Breast epithelium (tissue), 4 donors: ENCODE data around the gene FAM53A. TPM values are rescaled to one million over a fixed set of nuclear protein-coding genes. Genes with fewer than 3 reads are reported as not detected.

ENCODE experiments used
- DNase-seq, 2 donors: peaks; one replicate each; pipeline ENCODE4 v3.0.0-alpha.2; 2019; ENCODE audit warnings: low spot score in 2 of 2
- H3K27ac ChIP-seq, 2 donors: fragments of 200-600 bp; sonication (generic) in 1 of 2; one replicate each; pipeline ENCODE4 v1.5.1; 2016 to 2019; ENCODE audit warnings: mild to moderate bottlenecking in 1 of 2
- H3K27me3 ChIP-seq, 2 donors: fragments of 200-600 bp; sonication (generic) in 1 of 2; one replicate each; pipeline versions ENCODE4 v1.5.1 to v1.6.0; 2017 to 2019; ENCODE audit warnings: control low read depth in 1 of 2, mild to moderate bottlenecking in 1 of 2
- H3K36me3 ChIP-seq: fragments of 200-600 bp; one replicate; pipeline ENCODE4 v1.5.1; 2019
- H3K4me1 ChIP-seq, 2 donors: fragments of 200-600 bp; sonication (generic); one replicate each; pipeline ENCODE4 v1.5.1; 2016 to 2019; ENCODE audit warnings: control low read depth in 1 of 2
- H3K4me3 ChIP-seq, 3 donors: fragments of 200-600 bp; sonication (generic); 1 replicate in 2 of 3; 2 replicates in 1 of 3; pipeline ENCODE4 v1.5.1; 2016 to 2019; ENCODE audit warnings: mild to moderate bottlenecking in 3 of 3, moderate library complexity in 2 of 3
- H3K9me3 ChIP-seq, 2 donors: fragments of 200-600 bp; sonication (generic) in 1 of 2; one replicate each; pipeline ENCODE4 v1.5.1; 2016 to 2019; ENCODE audit warnings: control low read depth in 1 of 2
- POLR2A ChIP-seq: fragments of 450-650 bp; IDR thresholded peaks from one replicate; pipeline ENCODE4 v1.6.1; 2016; ENCODE audit warnings: antibody characterized with exemption, mild to moderate bottlenecking, moderate library complexity
- POLR2AphosphoS5 ChIP-seq, 3 donors: sonication (generic); formaldehyde crosslinking; IDR thresholded peaks; one replicate each; pipeline ENCODE4 v1.6.1; 2017; ENCODE audit warnings: antibody characterized with exemption in 3 of 3
- intact Hi-C: fragments of 100-400 bp; cut with DNase I; formaldehyde crosslinking; loops from one replicate; pipeline ENCODE4 v1.15.1; 2023; ENCODE audit warnings: low total_unique reads
- total RNA-seq, 3 donors: library from RNA; depleted of rRNA; stranded (reverse); fragments of >200 nt; gene quantifications; one replicate each; pipeline ENCODE4 v1.1.0, GENCODE V29; 2016
- TF ChIP-seq, protein P1 (sequence below), 3 donors: fragments of 450-650 bp; IDR thresholded peaks; one replicate each; pipeline ENCODE4 v1.5.1; 2016 to 2017; ENCODE audit warnings: antibody characterized with exemption in 3 of 3, mild to moderate bottlenecking in 3 of 3, moderate library complexity in 3 of 3

FAM53A gene
- total RNA-seq, 3 donors from 2014 or later, result 3.7 to 7.2 (median 4.6) TPM

GRCh38 chr4:1690698-1691097 is 6.6 kb upstream of the FAM53A start:
- no peak for DNase-seq
- no peaks in the 10 kb centered on the region for H3K9me3 ChIP-seq
- H3K27ac ChIP-seq, result no peak overlapping the region
- H3K4me3 ChIP-seq, result no peak overlapping the region
- H3K36me3 ChIP-seq, result no peaks in the 10 kb centered on the region
- intact Hi-C loops, result no loop called here
- H3K4me1 ChIP-seq, result no peaks in the 10 kb centered on the region
- TF ChIP-seq POLR2AphosphoS5 (IDR thresholded peaks at IDR 0.05) (no peak), POLR2A (no peak)
- TF ChIP-seq, protein P1, sequence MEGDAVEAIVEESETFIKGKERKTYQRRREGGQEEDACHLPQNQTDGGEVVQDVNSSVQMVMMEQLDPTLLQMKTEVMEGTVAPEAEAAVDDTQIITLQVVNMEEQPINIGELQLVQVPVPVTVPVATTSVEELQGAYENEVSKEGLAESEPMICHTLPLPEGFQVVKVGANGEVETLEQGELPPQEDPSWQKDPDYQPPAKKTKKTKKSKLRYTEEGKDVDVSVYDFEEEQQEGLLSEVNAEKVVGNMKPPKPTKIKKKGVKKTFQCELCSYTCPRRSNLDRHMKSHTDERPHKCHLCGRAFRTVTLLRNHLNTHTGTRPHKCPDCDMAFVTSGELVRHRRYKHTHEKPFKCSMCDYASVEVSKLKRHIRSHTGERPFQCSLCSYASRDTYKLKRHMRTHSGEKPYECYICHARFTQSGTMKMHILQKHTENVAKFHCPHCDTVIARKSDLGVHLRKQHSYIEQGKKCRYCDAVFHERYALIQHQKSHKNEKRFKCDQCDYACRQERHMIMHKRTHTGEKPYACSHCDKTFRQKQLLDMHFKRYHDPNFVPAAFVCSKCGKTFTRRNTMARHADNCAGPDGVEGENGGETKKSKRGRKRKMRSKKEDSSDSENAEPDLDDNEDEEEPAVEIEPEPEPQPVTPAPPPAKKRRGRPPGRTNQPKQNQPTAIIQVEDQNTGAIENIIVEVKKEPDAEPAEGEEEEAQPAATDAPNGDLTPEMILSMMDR (IDR thresholded peaks at IDR 0.05), result no peak
- no peaks in the 10 kb centered on the region for H3K27me3 ChIP-seq

- no peaks in the 10 kb centered on the region for H3K36me3 ChIP-seq
- peak overlapping the region in 1 of 2 donors; percentile 12 for H3K27ac ChIP-seq
- intact Hi-C loops, result no loop called here
- DNase-seq, result no peak
- no peaks in the 10 kb centered on the region for H3K9me3 ChIP-seq
- H3K27me3 ChIP-seq, result no peaks in the 10 kb centered on the region
- TF ChIP-seq POLR2A (no peak), POLR2AphosphoS5 (IDR thresholded peaks at IDR 0.05) (no peak)
- TF ChIP-seq, protein P1 (IDR thresholded peaks at IDR 0.05), result no peak
- H3K4me1 ChIP-seq, result no peaks in the 10 kb centered on the region
- H3K4me3 ChIP-seq, result no peak overlapping the region
These were observed 2.4 kb upstream of the FAM53A start for GRCh38 chr4:1686440-1687036.

DNA sequence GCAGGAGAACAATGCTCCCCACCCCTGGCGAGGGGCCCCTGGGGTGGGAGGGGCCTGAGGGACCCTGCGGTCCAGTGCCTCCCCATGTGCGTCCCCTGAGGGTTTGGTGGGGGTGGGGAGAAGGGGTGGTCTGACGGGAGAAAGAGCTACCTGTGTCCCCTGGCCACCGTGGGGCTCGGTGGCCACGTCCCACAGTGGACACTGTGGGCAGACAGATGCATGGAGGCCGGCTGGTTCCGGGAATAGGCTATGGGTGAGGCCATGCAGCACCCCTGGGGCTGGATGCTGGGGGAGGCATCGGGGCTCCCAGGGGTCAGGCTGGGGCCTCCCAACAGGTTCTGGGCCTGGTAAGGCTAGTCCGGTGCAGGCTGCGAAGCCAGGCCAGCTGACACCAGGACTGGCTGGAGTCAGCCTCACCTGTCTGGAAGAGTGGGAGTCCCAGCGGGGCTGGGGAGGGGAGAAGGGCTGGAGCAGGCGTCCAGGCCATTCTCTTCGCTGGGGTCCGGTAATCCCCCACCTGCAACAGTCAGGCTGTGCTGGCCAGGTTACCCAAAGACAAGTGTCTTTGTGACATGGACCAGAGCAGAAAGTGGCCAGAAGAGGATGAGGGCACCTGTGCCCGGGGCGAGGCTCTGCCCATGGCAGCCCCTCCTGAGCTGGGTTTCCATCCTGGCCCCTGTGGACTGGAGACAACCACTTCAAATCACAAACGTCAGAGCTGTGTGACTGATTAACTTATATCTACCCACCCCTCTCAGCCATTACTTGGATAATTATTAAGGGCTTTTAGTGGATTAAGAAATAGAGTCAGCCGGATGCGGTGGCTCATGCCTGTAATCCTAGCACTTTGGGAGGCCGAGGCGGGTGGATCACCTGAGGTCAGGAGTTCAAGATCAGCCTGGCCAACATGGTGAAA is 1.4 kb upstream of the FAM53A start:
- H3K4me3 ChIP-seq, result peak overlapping the region in 2 of 3 donors; percentile 74 to 81
- H3K27me3 ChIP-seq, result no peaks in the 10 kb centered on the region
- DNase-seq, result no peak
- no peaks in the 10 kb centered on the region for H3K9me3 ChIP-seq
- no peaks in the 10 kb centered on the region for H3K4me1 ChIP-seq
- intact Hi-C loops, result no loop called here
- peak overlapping the region; percentile 61 to 80 for H3K27ac ChIP-seq
- TF ChIP-seq POLR2AphosphoS5 (IDR thresholded peaks at IDR 0.05) (no peak), POLR2A (no peak)
- TF ChIP-seq, protein P1 (IDR thresholded peaks at IDR 0.05), result no peak
- no peaks in the 10 kb centered on the region for H3K36me3 ChIP-seq

GRCh38 chr4:1684506-1685234 is 557 bp upstream of the FAM53A start:
- Histone ChIP-seq H3K4me3 (peak overlapping the region; percentile 40 to 81 (median 74)), H3K27me3 (no peaks in the 10 kb centered on the region), H3K27ac (peak overlapping the region; percentile 61 to 80), H3K4me1 (no peaks in the 10 kb centered on the region), H3K9me3 (no peaks in the 10 kb centered on the region), H3K36me3 (no peaks in the 10 kb centered on the region)
- intact Hi-C loops, result no loop called here
- TF ChIP-seq POLR2AphosphoS5 (IDR thresholded peaks at IDR 0.05), result no peak
- TF ChIP-seq POLR2A, result no peak
- TF ChIP-seq, protein P1 (IDR thresholded peaks at IDR 0.05), result no peak
- DNase-seq, result peak in 1 of 2 donors; percentile 90
